ENCODE data around the gene SYF2. TPM values are rescaled to one million over a fixed set of nuclear protein-coding genes. Genes with fewer than 3 reads are reported as not detected.

The SYF2 gene
- total and polyA plus RNA-seq, 2 of the 13 experiments (the other 11 are each of a cell fraction or from before 2014, with no cell fraction given), result 17.8 to 34.1 TPM

- H3K27me3 ChIP-seq (ENCODE audit: control insufficient read depth in 1 of 2, insufficient read depth in 2 of 2, low read length in 2 of 2), result no peaks in the 10 kb centered on the region; a peak in 1 of 5 replicates
- BruUV-seq (replicated peaks), result no TSS peak
- no peaks in the 10 kb centered on the region for H3K9me3 ChIP-seq (ENCODE audit: low read length)
- no peak overlapping the region for H3K4me3 ChIP-seq (replicated peaks in 1 of 3; ENCODE audit: insufficient read depth in 1 of 3, low read depth in 2 of 3, low read length in 3 of 3)
- no peak overlapping the region for H3K9ac ChIP-seq (ENCODE audit: insufficient read depth, low read depth, low read length)
- no peak overlapping the region for H3K4me2 ChIP-seq (ENCODE audit: low read depth, low read length)
- H3K79me2 ChIP-seq (ENCODE audit: insufficient read depth, low read length), result no peaks in the 10 kb centered on the region
- 9% methylated on average over 2 of the region's 2 CpGs for WGBS (ENCODE audit: low lambda C conversion rate)
- H4K20me1 ChIP-seq (ENCODE audit: insufficient read depth, low read length), result no peaks in the 10 kb centered on the region
- H2AFZ ChIP-seq (ENCODE audit: low read length), result no peak overlapping the region
- ChIA-PET CTCF (ENCODE audit: low intra/inter-chr PET ratio, low total read pairs) (no interaction called here), POLR2A (interaction anchor here (1.0 kb wide), 1 partner anchor 24 kb away, joined by 3 read pairs; the partner anchor contains the start of gene SYF2)
- FAIRE-seq (no peak), ATAC-seq (no peak), DNase-seq (ENCODE audit: low spot score) (no peak)
- H3K36me3 ChIP-seq (replicated peaks in 1 of 2; ENCODE audit: control insufficient read depth in 1 of 2, insufficient read depth in 2 of 2, low read length in 2 of 2), result no peaks in the 10 kb centered on the region
- H3K4me1 ChIP-seq (ENCODE audit: insufficient read depth, low read length), result peaks cover 59% of the 10 kb centered on the region
- in situ Hi-C loops (cut with HindIII; ENCODE audit: extremely low pct_ligation_motif_present, low pct_unique_long_range_greater_than_20kb), result loop anchor here (5.0 kb wide), 1 partner anchor 91 kb away; no protein-coding TSS in a partner anchor
- intact Hi-C loops (cut with micrococcal nuclease; ENCODE audit: unreplicated experiment), result loop anchor here (5.0 kb wide), 1 partner anchor 171 kb away; no protein-coding TSS in a partner anchor
- H3K27ac ChIP-seq (ENCODE audit: extremely low read length, insufficient read depth, low read length), result no peak overlapping the region
- TF ChIP-seq MTF1 (CRISPR knock-in tag; IDR thresholded peaks at IDR 0.05), result no peak
- no peak for TF ChIP-seq ATF5 (CRISPR knock-in tag; IDR thresholded peaks at IDR 0.05; ENCODE audit: low read depth)
- peak; percentile 42; the same call in 1 of the 2 replicates for TF ChIP-seq ONECUT2 (CRISPR knock-in tag; IDR thresholded peaks at IDR 0.05)
- TF ChIP-seq AHR (CRISPR knock-in tag; IDR thresholded peaks at IDR 0.05), result no peak
- no peak for TF ChIP-seq ZNF572 (CRISPR knock-in tag; IDR thresholded peaks at IDR 0.05)
- no peak for TF ChIP-seq HOXA7 (CRISPR knock-in tag; IDR thresholded peaks at IDR 0.05)
- TF ChIP-seq ZC3H13 (CRISPR knock-in tag; IDR thresholded peaks at IDR 0.05), result no peak
- no peak for TF ChIP-seq NCOA1 (CRISPR knock-in tag; IDR thresholded peaks at IDR 0.05)
- TF ChIP-seq KAT8 (CRISPR knock-in tag; IDR thresholded peaks at IDR 0.05), result no peak
- TF ChIP-seq AKNA (CRISPR knock-in tag; IDR thresholded peaks at IDR 0.05; ENCODE audit: borderline replicate concordance), result no peak
- peak; percentile 59; the same call in 1 of the 2 replicates for TF ChIP-seq ZNF205 (CRISPR knock-in tag; IDR thresholded peaks at IDR 0.05)
- TF ChIP-seq ZMYM4 (CRISPR knock-in tag; IDR thresholded peaks at IDR 0.05), result no peak
- TF ChIP-seq ZBTB49 (CRISPR knock-in tag; IDR thresholded peaks at IDR 0.05; ENCODE audit: borderline replicate concordance), result no peak
- no peak for TF ChIP-seq HDAC2 (CRISPR knock-in tag; IDR thresholded peaks at IDR 0.05)
- TF ChIP-seq FOXJ3 (CRISPR knock-in tag; IDR thresholded peaks at IDR 0.05; ENCODE audit: borderline replicate concordance), result no peak
- peak; percentile 78 for TF ChIP-seq KAT2B (IDR thresholded peaks at IDR 0.05; ENCODE audit: borderline replicate concordance, low read depth, low read length)
Measured at GRCh38 chr1:25208561-25209222, 23.6 kb downstream of the SYF2 start.

Data from HepG2 (cell line).